GM12891 (cell line): ENCODE measurements around the gene EFL1.

Experiments used
- PAX5 ChIP-seq: IDR thresholded peaks from 2 replicates; pipeline ENCODE4 v1.6.1; 2011; ENCODE audit warnings: low read length, moderate library complexity, mild to moderate bottlenecking; ENCODE audit not compliant: insufficient read depth, severe bottlenecking
- POLR2A ChIP-seq: IDR thresholded peaks from 2 replicates; pipeline ENCODE4 v1.6.1; 2011; ENCODE audit warnings: low read depth, low read length, control low read depth
- POLR2AphosphoS5 ChIP-seq: IDR thresholded peaks from 2 replicates; pipeline ENCODE4 v1.6.1; 2011; ENCODE audit warnings: low read depth, low read length, control low read depth
- POU2F2 ChIP-seq: IDR thresholded peaks from 2 replicates; pipeline ENCODE4 v1.6.1; 2011; ENCODE audit warnings: low read depth, mild to moderate bottlenecking, control low read depth, low read length, moderate library complexity
- SPI1 ChIP-seq: IDR thresholded peaks from 2 replicates; pipeline ENCODE4 v1.6.1; 2011; ENCODE audit warnings: low read depth, low read length, control low read depth
- TAF1 ChIP-seq: IDR thresholded peaks from 2 replicates; pipeline ENCODE4 v1.6.1; 2011; ENCODE audit warnings: low read depth, low read length, control low read depth

- TF ChIP-seq POLR2A (peak; percentile 59), SPI1 (no peak), POLR2AphosphoS5 (no peak), TAF1 (peak; percentile 63), PAX5 (no peak), POU2F2 (no peak)
Measured at GRCh38 chr15:82262422-82263026, at the start of gene EFL1, which contains the start of gene SAXO2.
